ENCODE measurements around the gene THSD1.

- TF ChIP-seq, protein P1, sequence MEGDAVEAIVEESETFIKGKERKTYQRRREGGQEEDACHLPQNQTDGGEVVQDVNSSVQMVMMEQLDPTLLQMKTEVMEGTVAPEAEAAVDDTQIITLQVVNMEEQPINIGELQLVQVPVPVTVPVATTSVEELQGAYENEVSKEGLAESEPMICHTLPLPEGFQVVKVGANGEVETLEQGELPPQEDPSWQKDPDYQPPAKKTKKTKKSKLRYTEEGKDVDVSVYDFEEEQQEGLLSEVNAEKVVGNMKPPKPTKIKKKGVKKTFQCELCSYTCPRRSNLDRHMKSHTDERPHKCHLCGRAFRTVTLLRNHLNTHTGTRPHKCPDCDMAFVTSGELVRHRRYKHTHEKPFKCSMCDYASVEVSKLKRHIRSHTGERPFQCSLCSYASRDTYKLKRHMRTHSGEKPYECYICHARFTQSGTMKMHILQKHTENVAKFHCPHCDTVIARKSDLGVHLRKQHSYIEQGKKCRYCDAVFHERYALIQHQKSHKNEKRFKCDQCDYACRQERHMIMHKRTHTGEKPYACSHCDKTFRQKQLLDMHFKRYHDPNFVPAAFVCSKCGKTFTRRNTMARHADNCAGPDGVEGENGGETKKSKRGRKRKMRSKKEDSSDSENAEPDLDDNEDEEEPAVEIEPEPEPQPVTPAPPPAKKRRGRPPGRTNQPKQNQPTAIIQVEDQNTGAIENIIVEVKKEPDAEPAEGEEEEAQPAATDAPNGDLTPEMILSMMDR (optimal IDR thresholded peaks at IDR 0.05 in 1 of 3, IDR thresholded peaks at IDR 0.05 in 1 of 3, conservative IDR thresholded peaks at IDR 0.05 in 1 of 3; ENCODE audit: extremely low read depth in 1 of 3, insufficient read depth in 2 of 3, low read length in 3 of 3), result no peak
- TF ChIP-seq EZH2 (IDR thresholded peaks at IDR 0.05; ENCODE audit: low read length), result no peak
These were observed 12.2 kb downstream of the THSD1 start for GRCh38 chr13:52393572-52394357.
